Stimulated activated naive CD8-positive, alpha-beta T cell treated with anti-CD3 and anti-CD28 coated beads, Interleukin-15, Interleukin-2, amounts not matched to agents 100 ng/mL and 50 ng/mL, for 24 hours (primary cell): ENCODE results near the gene DPEP1.
"Not testable (repeated sequence)": the region's sequence is repeated elsewhere in the genome, so short reads cannot be mapped to it uniquely, and the experiment has no call there.

ENCODE experiments used
- H3K27ac Mint-ChIP-seq: one replicate; pipeline ENCODE4 v1.8.0; 2021; ENCODE audit warnings: mild to moderate bottlenecking, mixed read lengths
- H3K27me3 Mint-ChIP-seq: one replicate; pipeline ENCODE4 v1.8.0; 2021; ENCODE audit warnings: mixed read lengths
- H3K36me3 Mint-ChIP-seq: one replicate; pipeline ENCODE4 v1.8.0; 2021; ENCODE audit warnings: low read depth, mixed read lengths
- H3K4me1 Mint-ChIP-seq: one replicate; pipeline ENCODE4 v1.8.0; 2021; ENCODE audit warnings: low read depth, mixed read lengths
- H3K4me3 Mint-ChIP-seq: one replicate; pipeline ENCODE4 v1.8.0; 2021; ENCODE audit warnings: mild to moderate bottlenecking, mixed read lengths
- H3K9me3 Mint-ChIP-seq: one replicate; pipeline ENCODE4 v1.8.0; 2021; ENCODE audit warnings: mixed read lengths

The DPEP1 gene

GRCh38 chr16:89658221-89658879 is 44.9 kb downstream of the DPEP1 start:
- peaks cover 33% of the 10 kb centered on the region for H3K36me3 Mint-ChIP-seq
- peak overlapping the region; percentile 90 for H3K4me3 Mint-ChIP-seq
- H3K9me3 Mint-ChIP-seq = no peaks in the 10 kb centered on the region
- H3K4me1 Mint-ChIP-seq = peaks cover 41% of the 10 kb centered on the region
- H3K27ac Mint-ChIP-seq = peak overlapping the region; percentile 87
- H3K27me3 Mint-ChIP-seq = no peaks in the 10 kb centered on the region

- H3K9me3 Mint-ChIP-seq = no peaks in the 10 kb centered on the region
- H3K4me3 Mint-ChIP-seq = peak overlapping the region; percentile 10
- H3K27me3 Mint-ChIP-seq = no peaks in the 10 kb centered on the region
- no peak overlapping the region for H3K27ac Mint-ChIP-seq
- peaks cover 38% of the 10 kb centered on the region for H3K36me3 Mint-ChIP-seq
- H3K4me1 Mint-ChIP-seq = peaks cover 29% of the 10 kb centered on the region
Observed at GRCh38 chr16:89660146-89660545, 46.7 kb downstream of the DPEP1 start.

- Mint-ChIP-seq H3K27me3 (no peaks in the 10 kb centered on the region), H3K4me1 (peaks cover 19% of the 10 kb centered on the region), H3K4me3 (no peak overlapping the region), H3K9me3 (no peaks in the 10 kb centered on the region), H3K36me3 (peaks cover 38% of the 10 kb centered on the region), H3K27ac (no peak overlapping the region)
Observed at GRCh38 chr16:89661215-89661614, 47.8 kb downstream of the DPEP1 start.

- Mint-ChIP-seq H3K36me3 (peaks cover 31% of the 10 kb centered on the region), H3K4me1 (peaks cover 16% of the 10 kb centered on the region)
- not testable (repeated sequence) for H3K4me3 Mint-ChIP-seq, H3K9me3 Mint-ChIP-seq, H3K27ac Mint-ChIP-seq, H3K27me3 Mint-ChIP-seq
Observed at GRCh38 chr16:89664238-89664637, 50.8 kb downstream of the DPEP1 start.

- H3K4me1 Mint-ChIP-seq, H3K9me3 Mint-ChIP-seq, H3K27ac Mint-ChIP-seq, H3K4me3 Mint-ChIP-seq, H3K27me3 Mint-ChIP-seq: not testable (repeated sequence)
- peaks cover 12% of the 10 kb centered on the region for H3K36me3 Mint-ChIP-seq
Observed at GRCh38 chr16:89667000-89667399, 53.6 kb downstream of the DPEP1 start.

GRCh38 chr16:89667633-89668032 is 54.2 kb downstream of the DPEP1 start:
- no peaks in the 10 kb centered on the region for H3K27me3 Mint-ChIP-seq
- H3K4me3 Mint-ChIP-seq = no peak overlapping the region
- no peaks in the 10 kb centered on the region for H3K9me3 Mint-ChIP-seq

GRCh38 chr16:89668790-89669158 is 55.3 kb downstream of the DPEP1 start:
- H3K36me3 Mint-ChIP-seq = peaks cover 5% of the 10 kb centered on the region
- no peaks in the 10 kb centered on the region for H3K9me3 Mint-ChIP-seq
- H3K4me1 Mint-ChIP-seq = peaks cover 9% of the 10 kb centered on the region
- H3K4me3 Mint-ChIP-seq = no peak overlapping the region
- no peak overlapping the region for H3K27ac Mint-ChIP-seq
- H3K27me3 Mint-ChIP-seq = no peaks in the 10 kb centered on the region

More at GRCh38 chr16:89667633-89668032, 54.2 kb downstream of the DPEP1 start:
- Mint-ChIP-seq H3K36me3 (peaks cover 12% of the 10 kb centered on the region), H3K27ac (no peak overlapping the region), H3K4me1 (peaks cover 9% of the 10 kb centered on the region)

GRCh38 chr16:89669755-89670154 is 56.3 kb downstream of the DPEP1 start:
- Mint-ChIP-seq H3K4me1 (peaks cover 9% of the 10 kb centered on the region), H3K27me3 (no peaks in the 10 kb centered on the region), H3K4me3 (no peak overlapping the region), H3K27ac (no peak overlapping the region), H3K36me3 (no peaks in the 10 kb centered on the region), H3K9me3 (no peaks in the 10 kb centered on the region)

- Mint-ChIP-seq H3K27ac (no peak overlapping the region), H3K9me3 (no peaks in the 10 kb centered on the region), H3K4me1 (peaks cover 9% of the 10 kb centered on the region)
Observed at GRCh38 chr16:89670496-89671431, 57.3 kb downstream of the DPEP1 start.

GRCh38 chr16:89671565-89671964 is 58.1 kb downstream of the DPEP1 start:
- not testable (repeated sequence) for H3K4me1 Mint-ChIP-seq, H3K27me3 Mint-ChIP-seq, H3K4me3 Mint-ChIP-seq, H3K9me3 Mint-ChIP-seq, H3K27ac Mint-ChIP-seq, H3K36me3 Mint-ChIP-seq

More at GRCh38 chr16:89670496-89671431, 57.3 kb downstream of the DPEP1 start:
- Mint-ChIP-seq H3K27me3 (no peaks in the 10 kb centered on the region), H3K4me3 (no peak overlapping the region), H3K36me3 (no peaks in the 10 kb centered on the region)

GRCh38 chr16:89672177-89672941 is 58.9 kb downstream of the DPEP1 start:
- Mint-ChIP-seq H3K9me3 (no peaks in the 10 kb centered on the region), H3K4me3 (no peak overlapping the region), H3K4me1 (peaks cover 9% of the 10 kb centered on the region), H3K27me3 (no peaks in the 10 kb centered on the region), H3K36me3 (no peaks in the 10 kb centered on the region), H3K27ac (no peak overlapping the region)

- no peaks in the 10 kb centered on the region for H3K27me3 Mint-ChIP-seq
- H3K4me1 Mint-ChIP-seq = no peaks in the 10 kb centered on the region
- no peak overlapping the region for H3K4me3 Mint-ChIP-seq
- no peaks in the 10 kb centered on the region for H3K9me3 Mint-ChIP-seq
- H3K27ac Mint-ChIP-seq = no peak overlapping the region
- H3K36me3 Mint-ChIP-seq = no peaks in the 10 kb centered on the region
Observed at GRCh38 chr16:89678258-89678657, 64.8 kb downstream of the DPEP1 start.

- H3K27ac Mint-ChIP-seq = no peak overlapping the region
- H3K9me3 Mint-ChIP-seq = no peaks in the 10 kb centered on the region
- H3K4me1 Mint-ChIP-seq = peaks cover 19% of the 10 kb centered on the region
- H3K4me3 Mint-ChIP-seq = peak overlapping the region; percentile 90
- H3K27me3 Mint-ChIP-seq = no peaks in the 10 kb centered on the region
- H3K36me3 Mint-ChIP-seq = peaks cover 19% of the 10 kb centered on the region
Observed at GRCh38 chr16:89685916-89686315, 72.5 kb downstream of the DPEP1 start.

- peak within 1 kb of the TSS; percentile 90 for H3K4me3 Mint-ChIP-seq
- H3K36me3 Mint-ChIP-seq = peaks cover 19% of the 10 kb centered on the region
- peaks cover 19% of the 10 kb centered on the region for H3K4me1 Mint-ChIP-seq
- H3K27me3 Mint-ChIP-seq = no peaks in the 10 kb centered on the region
- peak within 1 kb of the TSS; percentile 92 for H3K27ac Mint-ChIP-seq
- no peaks in the 10 kb centered on the region for H3K9me3 Mint-ChIP-seq
Observed at GRCh38 chr16:89686520-89687091, 73.2 kb downstream of the DPEP1 start, which contains the start of gene CDK10. Gene CDK10 (plus strand): TSS chr16:89686689. CDS start chr16:89686711, 22 bp downstream.
